ENCODE results near the gene FBXO10. TPM values are rescaled to one million over a fixed set of nuclear protein-coding genes. Genes with fewer than 3 reads are reported as not detected.
"Not testable (repeated sequence)": the region's sequence is repeated elsewhere in the genome, so short reads cannot be mapped to it uniquely, and the experiment has no call there.

FBXO10 gene
- total RNA-seq, 1 experiment from 2014 or later: 2.6 TPM

DNA sequence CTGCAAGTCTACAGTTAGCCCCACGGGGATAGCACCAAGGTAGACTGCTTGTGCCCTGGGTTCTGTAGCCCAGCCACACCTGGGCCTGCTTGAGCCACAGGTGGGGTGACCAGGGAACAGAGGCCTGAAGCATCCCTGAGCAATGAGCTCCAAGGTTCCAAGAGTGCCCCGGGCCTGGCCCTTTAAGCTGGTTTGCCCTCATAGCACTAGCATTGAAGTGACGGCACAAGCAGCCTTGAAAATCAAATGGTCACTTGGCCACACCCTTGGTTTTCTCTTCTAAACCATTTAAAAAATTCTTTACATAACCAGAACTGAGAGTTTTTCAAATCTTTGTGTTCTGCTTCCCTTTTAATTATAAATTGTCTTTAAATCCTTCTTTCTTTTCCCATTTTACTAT lies 24.7 kb downstream of the FBXO10 start:
- DNase-seq (ENCODE audit: low read depth): no peak

- DNase-seq (ENCODE audit: low read depth): no peak
Observed at GRCh38 chr9:37550781-37551180, 25.4 kb downstream of the FBXO10 start.

DNA sequence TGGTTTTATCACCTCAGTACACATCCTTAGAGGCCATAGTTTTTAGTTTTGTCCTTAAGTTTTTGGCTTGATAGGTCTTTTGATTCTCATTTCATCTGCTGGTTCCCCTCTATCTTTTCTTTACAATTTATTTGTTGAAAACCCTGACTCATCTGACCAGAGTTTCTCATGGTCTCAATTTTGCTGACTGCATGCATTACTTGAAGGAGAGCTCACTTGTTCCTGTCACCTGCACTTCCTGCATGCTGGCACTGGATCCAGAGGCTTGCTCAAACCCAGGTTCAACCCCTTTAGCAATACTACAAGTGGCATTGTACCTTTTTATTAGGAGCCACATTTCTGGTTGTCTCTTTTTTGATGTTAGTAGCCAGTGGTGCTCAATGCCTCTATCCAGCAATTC lies 26.7 kb downstream of the FBXO10 start:
- DNase-seq (ENCODE audit: low read depth): no peak

GRCh38 chr9:37547328-37547878 lies 28.8 kb downstream of the FBXO10 start:
- no peak for DNase-seq (ENCODE audit: low read depth)

DNA sequence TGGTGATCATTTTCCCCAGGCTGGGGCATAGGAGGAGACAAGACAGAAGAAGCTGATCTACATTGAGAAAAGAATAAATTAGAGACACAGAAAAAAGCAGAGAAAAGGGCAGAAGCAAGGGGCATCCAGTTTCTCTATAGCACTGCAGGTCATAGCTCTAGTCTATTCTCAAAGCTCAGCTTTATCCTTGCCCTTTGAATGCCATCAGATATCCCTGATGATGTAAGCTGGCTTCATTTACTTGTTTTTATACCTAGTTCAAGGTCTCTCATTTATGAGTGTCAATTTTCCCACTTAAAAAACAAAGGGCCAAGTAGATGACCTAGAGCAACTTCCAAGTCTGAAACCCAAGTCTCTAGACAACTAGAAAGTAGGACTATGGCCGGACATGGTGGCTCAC lies 32.7 kb downstream of the FBXO10 start:
- no peak for DNase-seq (ENCODE audit: low read depth)

DNA sequence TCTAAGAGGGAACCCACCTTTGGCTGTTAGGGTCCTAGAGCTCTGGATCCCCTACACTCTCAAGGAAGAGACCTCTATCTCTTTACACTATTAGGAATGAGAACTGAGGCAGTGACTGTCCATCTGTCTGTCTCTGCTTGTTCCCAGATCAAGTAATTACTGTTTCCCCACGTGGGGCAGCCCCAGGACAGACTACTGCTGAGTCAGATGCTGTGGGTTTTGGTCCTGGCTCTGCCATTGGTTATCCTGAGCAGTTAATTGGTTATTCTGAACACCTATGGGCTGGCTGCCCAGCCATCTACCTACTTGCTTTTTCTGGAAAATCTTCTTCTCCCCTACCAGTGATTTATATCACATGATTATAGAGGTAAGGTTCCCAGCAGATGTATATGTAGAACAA lies 33.3 kb downstream of the FBXO10 start:
- peak; percentile 7 for DNase-seq (ENCODE audit: low read depth)

- no peak for DNase-seq (ENCODE audit: low read depth)
Observed at GRCh38 chr9:37542488-37542887, 33.7 kb downstream of the FBXO10 start.

- DNase-seq (ENCODE audit: low read depth): no peak
Observed at GRCh38 chr9:37541465-37541864, 34.7 kb downstream of the FBXO10 start.

DNA sequence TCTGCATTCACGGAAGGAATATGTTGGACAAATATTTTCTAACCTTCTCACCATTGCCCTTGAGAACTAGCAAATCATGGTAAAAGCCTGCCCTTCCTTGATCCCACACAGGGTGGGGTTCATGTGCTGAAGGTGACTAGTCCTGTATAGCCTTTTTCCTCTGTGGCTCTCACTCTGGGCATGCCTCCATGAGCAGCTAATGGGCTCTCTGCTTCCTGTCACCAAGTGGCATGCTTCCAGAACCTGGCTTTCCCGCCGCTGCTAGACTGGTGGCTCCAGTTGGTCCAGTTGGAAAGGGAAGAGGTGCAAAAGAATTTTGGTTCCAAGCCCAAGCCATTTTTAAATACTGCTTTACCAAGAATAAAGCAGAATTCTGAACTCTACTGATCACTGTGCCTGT lies 35.5 kb downstream of the FBXO10 start:
- DNase-seq (ENCODE audit: low read depth): no peak

- no peak for DNase-seq (ENCODE audit: low read depth)
Observed at GRCh38 chr9:37539634-37540033, 36.5 kb downstream of the FBXO10 start.

DNA sequence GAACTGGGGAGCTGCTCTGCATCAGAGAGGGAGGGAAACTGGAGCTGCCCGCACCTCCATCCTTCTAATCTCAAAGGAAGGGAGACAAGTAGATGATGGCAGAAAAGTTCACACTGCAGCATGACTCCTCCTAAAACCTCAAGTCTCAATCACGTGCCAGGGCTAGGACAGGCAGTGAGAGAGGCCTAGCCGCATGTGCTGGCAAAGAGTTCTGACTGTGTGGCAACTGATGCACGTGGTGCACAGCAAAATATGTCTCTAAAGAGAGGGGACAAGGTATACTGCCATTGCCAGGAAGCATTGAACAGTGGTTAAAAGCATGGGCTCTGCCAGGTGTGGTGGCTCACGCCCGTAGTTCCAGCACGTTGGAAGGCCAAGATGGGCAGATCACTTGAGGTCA lies 38.1 kb downstream of the FBXO10 start:
- no peak for DNase-seq (ENCODE audit: low read depth)

DNA sequence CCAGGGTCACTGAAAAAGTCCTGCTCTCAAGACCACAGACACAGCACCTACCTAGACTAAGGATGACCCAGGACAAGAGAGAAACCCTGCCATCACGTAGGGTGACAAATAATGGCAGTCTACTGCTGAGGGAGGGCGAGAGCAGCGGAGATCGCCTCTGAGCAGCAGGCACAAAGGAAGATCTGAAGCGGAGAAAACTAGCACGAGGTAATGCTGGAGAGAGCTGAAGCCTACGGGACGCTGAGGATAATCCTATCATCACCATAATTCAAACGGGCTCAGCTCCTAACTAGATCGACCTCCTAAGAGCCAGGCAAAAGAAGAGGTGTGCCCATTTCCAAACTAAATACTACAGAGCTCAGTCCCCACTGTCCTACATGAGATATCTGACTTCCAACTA lies 41.3 kb downstream of the FBXO10 start:
- DNase-seq (ENCODE audit: low read depth): no peak

GRCh38 chr9:37534412-37534811 lies 41.8 kb downstream of the FBXO10 start:
- DNase-seq (ENCODE audit: low read depth): no peak

GRCh38 chr9:37531699-37532098 lies 44.5 kb downstream of the FBXO10 start:
- no peak for DNase-seq (ENCODE audit: low read depth)

- DNase-seq (ENCODE audit: low read depth): no peak
Observed at GRCh38 chr9:37528652-37529471, 47.3 kb downstream of the FBXO10 start.

DNA sequence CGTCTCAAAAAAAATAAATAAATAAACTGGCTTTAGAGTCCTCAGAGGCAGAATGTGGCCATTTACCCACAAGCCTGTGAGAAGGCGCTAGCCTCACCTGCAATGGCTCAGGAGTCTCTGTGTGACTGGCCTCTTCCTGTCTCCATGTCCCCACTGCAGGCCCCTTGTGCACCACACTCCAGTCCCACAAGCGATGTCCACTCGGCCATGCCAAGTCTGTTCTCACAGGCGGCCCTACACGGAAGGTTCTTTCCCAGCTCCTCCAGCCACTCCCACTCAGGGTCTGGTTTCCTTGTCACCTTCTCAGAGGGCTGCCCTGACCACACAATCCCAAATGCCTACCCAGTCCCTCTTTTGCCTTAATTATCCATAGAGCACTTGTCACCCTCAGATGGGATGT lies 52.3 kb downstream of the FBXO10 start:
- no peak for DNase-seq (ENCODE audit: low read depth)

GRCh38 chr9:37522971-37523370 lies 53.2 kb downstream of the FBXO10 start:
- DNase-seq (ENCODE audit: low read depth): no peak

GRCh38 chr9:37521111-37521510 lies 55.1 kb downstream of the FBXO10 start:
- DNase-seq (ENCODE audit: low read depth): no peak

DNA sequence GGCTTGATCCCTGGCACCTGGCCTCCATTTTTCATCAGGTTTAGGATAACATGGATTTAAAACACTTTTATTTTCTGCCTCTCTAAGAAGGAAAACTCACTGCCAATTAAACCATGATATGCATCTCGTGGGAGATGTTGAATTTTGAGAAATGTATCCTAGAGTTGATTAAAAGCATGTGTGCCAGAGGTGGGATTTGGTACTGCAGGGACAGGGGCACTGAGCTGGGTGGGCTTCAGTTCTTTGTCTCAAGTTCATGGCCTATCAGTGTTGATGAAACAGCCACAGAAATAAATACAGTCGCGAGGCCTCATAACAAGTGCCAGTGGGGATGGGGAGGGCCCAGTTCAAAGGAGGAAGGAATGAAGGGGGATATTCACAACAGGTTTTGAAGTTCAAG lies 55.5 kb downstream of the FBXO10 start:
- DNase-seq (ENCODE audit: low read depth): no peak

DNA sequence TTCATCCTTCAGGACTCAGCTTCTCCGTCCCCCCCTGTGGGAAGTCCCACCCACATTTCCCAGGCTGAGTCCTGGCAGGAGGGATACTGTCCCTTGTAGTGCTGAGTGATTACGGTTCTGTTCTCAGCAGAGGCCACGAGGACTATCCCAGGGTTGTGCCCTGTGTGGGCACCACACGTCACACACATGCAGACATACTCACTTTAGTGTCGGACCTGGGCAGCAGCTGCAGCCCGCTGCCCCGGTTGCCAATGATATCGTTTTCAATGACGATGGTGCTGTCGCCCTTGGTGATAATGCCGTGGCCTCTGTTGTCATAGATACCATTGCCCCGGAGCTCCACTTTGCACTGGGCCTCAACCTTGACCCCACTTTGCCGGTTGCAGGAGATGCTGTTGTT lies 58.3 kb downstream of the FBXO10 start:
- DNase-seq (ENCODE audit: low read depth): no peak

GRCh38 chr9:37515620-37516258 lies 60.4 kb downstream of the FBXO10 start:
- no peak for DNase-seq (ENCODE audit: low read depth)

DNA sequence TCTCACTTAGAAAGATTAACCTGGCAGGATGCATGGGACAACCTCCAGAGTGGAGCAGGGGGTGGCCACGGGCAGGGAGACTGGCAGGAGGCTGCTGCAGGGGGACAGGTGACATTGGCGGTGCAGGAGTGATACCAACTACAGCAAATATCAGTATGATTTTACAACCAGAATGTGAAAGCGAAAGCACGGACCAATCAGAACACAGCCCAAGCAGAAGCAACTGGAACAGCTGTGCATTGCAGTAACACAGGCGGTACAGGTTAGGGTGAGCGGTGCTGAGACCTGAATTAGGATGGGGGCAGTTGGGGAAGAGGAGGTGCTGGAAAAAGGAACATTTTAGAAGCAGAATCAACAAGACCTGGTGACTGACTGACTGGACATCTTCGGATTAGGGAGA lies 61.2 kb downstream of the FBXO10 start:
- no peak for DNase-seq (ENCODE audit: low read depth)

DNA sequence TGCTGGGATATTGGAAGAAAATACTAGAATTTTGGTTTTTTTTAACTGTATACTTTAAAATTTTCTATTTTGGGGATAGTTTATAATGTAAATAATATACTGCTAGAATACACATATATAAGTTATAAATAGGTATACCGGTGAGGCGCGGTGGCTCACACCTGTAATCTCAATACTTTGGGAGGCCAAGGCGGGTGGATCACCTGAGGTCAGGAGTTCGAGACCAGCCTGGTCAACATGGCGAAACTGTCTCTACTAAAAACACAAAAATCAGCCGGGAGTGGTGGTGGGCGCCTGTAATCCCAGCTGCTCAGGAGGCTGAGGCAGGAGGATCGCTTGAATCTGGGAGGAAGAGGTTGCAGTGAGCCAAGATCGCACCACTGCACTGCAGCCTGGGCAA lies 61.8 kb downstream of the FBXO10 start:
- DNase-seq (ENCODE audit: low read depth): not testable (repeated sequence)
